Activated CD8-positive, alpha-beta memory T cell treated with anti-CD3 and anti-CD28 coated beads, Interleukin-2, amount 50 U/mL, for 24 hours (primary cell): Measurements from ENCODE around the gene PTGR2.
"Not testable (repeated sequence)": the region's sequence is repeated elsewhere in the genome, so short reads cannot be mapped to it uniquely, and the experiment has no call there.

ENCODE experiments used
- DNase-seq: peaks from one replicate; pipeline ENCODE4 v3.0.0-alpha.2; 2020; ENCODE audit errors: extremely low read depth

PTGR2 gene

GRCh38 chr14:73833034-73833433 is 18.6 kb upstream of the PTGR2 start:
- no peak for DNase-seq

GRCh38 chr14:73833530-73834260 is 17.9 kb upstream of the PTGR2 start:
- DNase-seq, result no peak

- no peak for DNase-seq
These were observed 17.4 kb upstream of the PTGR2 start for GRCh38 chr14:73834261-73834625.

GRCh38 chr14:73838293-73839034 is 13.2 kb upstream of the PTGR2 start:
- not testable (repeated sequence) for DNase-seq

GRCh38 chr14:73842201-73842600 is 9.4 kb upstream of the PTGR2 start:
- no peak for DNase-seq

- DNase-seq, result no peak
These were observed 8.8 kb upstream of the PTGR2 start for GRCh38 chr14:73842851-73843250.

- no peak for DNase-seq
These were observed 8.3 kb upstream of the PTGR2 start for GRCh38 chr14:73843296-73843695.

- no peak for DNase-seq
These were observed 4.7 kb upstream of the PTGR2 start for GRCh38 chr14:73846947-73847346.

GRCh38 chr14:73851000-73851399 is 631 bp upstream of the PTGR2 start:
- no peak for DNase-seq

GRCh38 chr14:73859145-73859544 is 7.5 kb downstream of the PTGR2 start:
- DNase-seq, result no peak

- DNase-seq, result no peak
These were observed 9.4 kb downstream of the PTGR2 start for GRCh38 chr14:73861073-73861472.

GRCh38 chr14:73862480-73862879 is 10.8 kb downstream of the PTGR2 start:
- DNase-seq, result no peak

GRCh38 chr14:73863209-73863608 is 11.6 kb downstream of the PTGR2 start:
- DNase-seq, result no peak

- DNase-seq, result no peak
These were observed 14.0 kb downstream of the PTGR2 start for GRCh38 chr14:73865534-73866113.

- DNase-seq, result not testable (repeated sequence)
These were observed 18.1 kb downstream of the PTGR2 start for GRCh38 chr14:73869754-73870153.

GRCh38 chr14:73870525-73871235 is 19.0 kb downstream of the PTGR2 start:
- DNase-seq, result no peak

- DNase-seq, result no peak
These were observed 22.0 kb downstream of the PTGR2 start for GRCh38 chr14:73873660-73874059.

GRCh38 chr14:73877790-73878189 is 26.2 kb downstream of the PTGR2 start:
- DNase-seq, result no peak

- no peak for DNase-seq
These were observed 26.8 kb downstream of the PTGR2 start for GRCh38 chr14:73878436-73878835.

GRCh38 chr14:73879027-73879426 is 27.4 kb downstream of the PTGR2 start:
- no peak for DNase-seq

- no peak for DNase-seq
These were observed 33.0 kb downstream of the PTGR2 start for GRCh38 chr14:73884438-73885190.
